Vagina (tissue), 2 donors: ENCODE results near the gene SLC24A3.

Source experiments
- CTCF ChIP-seq, 3 experiments: fragments of 450-650 bp in 2 of 3; fragments of 200-600 bp in 1 of 3; sonication (generic) in 1 of 3; IDR thresholded peaks; one replicate each; pipeline ENCODE4 v1.5.1; 2017 to 2019; ENCODE audit warnings: antibody characterized with exemption in 3 of 3, mild to moderate bottlenecking in 2 of 3, moderate library complexity in 2 of 3
- POLR2A ChIP-seq, 2 donors: fragments of 450-650 bp; IDR thresholded peaks; one replicate each; pipeline ENCODE4 v1.6.1; 2017; ENCODE audit warnings: antibody characterized with exemption in 2 of 2, mild to moderate bottlenecking in 2 of 2, moderate library complexity in 2 of 2

- TF ChIP-seq CTCF (IDR thresholded peaks at IDR 0.05) (no peak), POLR2A (IDR thresholded peaks at IDR 0.05) (no peak)
These were observed 228.5 kb downstream of the SLC24A3 start for GRCh38 chr20:19440660-19441527.
